GM10248 (cell line): ENCODE results near the gene MBNL3.

Source experiments
- CTCF ChIA-PET: fragments of 300-600 bp; sonication (Branson Sonifier 250); formaldehyde crosslinking; extraction: SDS; loops from one replicate; lab custom pipeline; 2021; ENCODE audit warnings: antibody characterized with exemption; lab: Yijun Ruan, JAX
- POLR2A ChIA-PET: fragments of 350-650 bp; sonication (Branson Sonifier 250); formaldehyde crosslinking; extraction: SDS; loops from one replicate; lab custom pipeline; 2020; ENCODE audit warnings: antibody characterized with exemption; lab: Yijun Ruan, JAX
- DNase-seq: peaks from one replicate; pipeline ENCODE4 v3.0.0; 2012; ENCODE audit errors: extremely low spot score
- TF ChIP-seq, protein P1 (sequence below): IDR thresholded peaks from 2 replicates; pipeline ENCODE4 v1.5.1; 2012; ENCODE audit warnings: mild to moderate bottlenecking, low read depth; ENCODE audit errors: extremely low read depth, missing control alignments, control extremely low read depth

Gene MBNL3

DNA sequence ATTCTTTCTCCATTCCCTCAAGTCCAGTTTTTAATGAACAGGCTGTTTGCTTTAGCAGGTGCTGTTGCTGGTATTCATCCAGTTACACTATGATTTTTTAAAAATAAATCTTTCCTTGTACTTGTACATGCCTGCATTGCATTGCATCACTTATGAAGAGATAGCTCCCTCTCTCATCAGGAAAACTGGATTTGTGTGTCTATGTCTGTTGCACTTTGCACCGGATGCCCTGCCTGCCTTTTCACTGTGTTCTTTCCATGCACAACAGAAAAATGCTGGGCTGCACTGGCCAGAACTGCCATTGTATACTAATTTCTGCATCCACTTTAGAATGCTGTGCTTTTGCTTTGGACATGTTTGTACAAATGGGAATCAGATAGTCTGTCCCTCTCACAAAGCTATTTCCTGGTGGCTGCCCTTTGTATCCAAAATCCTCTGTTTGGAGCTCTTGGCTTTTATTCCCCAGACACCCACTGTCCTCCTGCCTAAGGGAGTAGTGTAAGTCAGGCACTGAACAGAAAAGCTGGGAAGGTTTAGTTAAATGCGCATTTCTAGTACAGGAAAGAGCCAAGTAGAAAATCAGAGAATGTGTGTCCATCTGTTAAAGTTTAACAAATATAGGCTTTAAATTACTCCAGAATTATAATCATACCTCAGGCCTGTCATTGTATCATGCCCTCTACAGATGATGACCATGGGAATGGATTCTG is 119.1 kb downstream of the MBNL3 start:
- CTCF ChIA-PET: no interaction called here
- POLR2A ChIA-PET: no interaction called here
- TF ChIP-seq, protein P1, sequence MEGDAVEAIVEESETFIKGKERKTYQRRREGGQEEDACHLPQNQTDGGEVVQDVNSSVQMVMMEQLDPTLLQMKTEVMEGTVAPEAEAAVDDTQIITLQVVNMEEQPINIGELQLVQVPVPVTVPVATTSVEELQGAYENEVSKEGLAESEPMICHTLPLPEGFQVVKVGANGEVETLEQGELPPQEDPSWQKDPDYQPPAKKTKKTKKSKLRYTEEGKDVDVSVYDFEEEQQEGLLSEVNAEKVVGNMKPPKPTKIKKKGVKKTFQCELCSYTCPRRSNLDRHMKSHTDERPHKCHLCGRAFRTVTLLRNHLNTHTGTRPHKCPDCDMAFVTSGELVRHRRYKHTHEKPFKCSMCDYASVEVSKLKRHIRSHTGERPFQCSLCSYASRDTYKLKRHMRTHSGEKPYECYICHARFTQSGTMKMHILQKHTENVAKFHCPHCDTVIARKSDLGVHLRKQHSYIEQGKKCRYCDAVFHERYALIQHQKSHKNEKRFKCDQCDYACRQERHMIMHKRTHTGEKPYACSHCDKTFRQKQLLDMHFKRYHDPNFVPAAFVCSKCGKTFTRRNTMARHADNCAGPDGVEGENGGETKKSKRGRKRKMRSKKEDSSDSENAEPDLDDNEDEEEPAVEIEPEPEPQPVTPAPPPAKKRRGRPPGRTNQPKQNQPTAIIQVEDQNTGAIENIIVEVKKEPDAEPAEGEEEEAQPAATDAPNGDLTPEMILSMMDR: no peak
- DNase-seq: no peak

DNA sequence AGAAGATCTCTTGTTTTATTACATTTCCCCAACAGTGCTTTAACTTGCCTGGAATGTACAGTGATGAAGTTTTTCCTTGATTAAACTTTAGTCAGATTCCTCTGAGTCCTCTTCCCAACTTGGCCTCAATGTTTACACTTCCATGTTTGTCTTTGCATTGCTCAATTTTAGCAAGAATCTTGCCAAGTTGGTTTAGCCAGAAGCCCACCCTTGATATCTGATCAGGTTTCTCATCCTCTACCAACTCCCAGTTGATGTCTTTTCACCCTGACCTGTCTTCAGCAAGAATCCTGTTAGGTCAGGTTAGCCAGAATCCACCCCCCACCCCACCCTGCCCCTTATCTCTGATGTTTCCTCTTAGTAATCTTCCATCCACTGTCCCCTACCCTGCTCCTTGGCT is 120.9 kb downstream of the MBNL3 start:
- ChIA-PET CTCF (no interaction called here), POLR2A (no interaction called here)
- DNase-seq: no peak
- TF ChIP-seq, protein P1: no peak

DNA sequence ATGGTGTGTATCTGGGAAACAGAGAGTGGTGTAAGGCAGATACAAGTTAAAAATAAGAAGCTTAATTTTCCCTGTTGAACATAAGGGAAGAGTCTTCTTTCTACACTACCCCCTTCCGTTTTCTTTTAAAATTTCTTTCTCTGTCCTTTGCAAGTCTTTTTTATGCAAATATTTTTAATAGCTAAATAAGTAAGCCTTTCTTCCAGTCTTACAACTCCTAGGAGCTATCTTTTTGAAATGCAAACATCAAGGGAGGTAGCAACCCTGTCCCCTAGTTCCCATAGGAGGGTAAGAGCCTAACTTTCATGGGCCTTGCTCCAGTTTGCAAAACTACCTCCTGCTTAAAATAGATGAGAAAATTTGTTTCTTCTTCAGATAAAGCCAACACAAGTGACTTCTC is 121.5 kb downstream of the MBNL3 start:
- ChIA-PET POLR2A (no interaction called here), CTCF (no interaction called here)
- no peak for DNase-seq
- TF ChIP-seq, protein P1: no peak

DNA sequence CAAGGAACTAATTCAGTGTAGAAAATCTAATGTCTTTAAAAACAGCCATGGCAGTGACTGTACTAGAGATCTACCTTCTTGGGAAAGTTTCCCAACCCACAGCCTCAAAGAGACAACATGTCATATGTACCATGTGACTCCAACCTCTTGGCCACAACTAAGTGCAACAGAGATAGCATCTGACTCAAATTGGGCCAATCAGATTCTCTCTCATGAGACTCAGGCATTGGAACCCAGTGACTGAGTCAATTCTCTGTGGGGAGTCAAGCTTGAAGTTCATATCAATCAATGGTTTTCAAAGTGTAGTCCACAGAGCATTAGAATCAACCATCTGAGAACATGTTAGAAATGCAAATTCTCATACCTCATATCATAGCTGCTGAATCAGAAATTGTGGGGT is 123.3 kb downstream of the MBNL3 start:
- ChIA-PET CTCF (interaction anchor here (1.3 kb wide), 1 partner anchor 8 kb away, joined by 3 read pairs; no protein-coding TSS in a partner anchor), POLR2A (no interaction called here)
- DNase-seq: no peak
- TF ChIP-seq, protein P1: no peak

DNA sequence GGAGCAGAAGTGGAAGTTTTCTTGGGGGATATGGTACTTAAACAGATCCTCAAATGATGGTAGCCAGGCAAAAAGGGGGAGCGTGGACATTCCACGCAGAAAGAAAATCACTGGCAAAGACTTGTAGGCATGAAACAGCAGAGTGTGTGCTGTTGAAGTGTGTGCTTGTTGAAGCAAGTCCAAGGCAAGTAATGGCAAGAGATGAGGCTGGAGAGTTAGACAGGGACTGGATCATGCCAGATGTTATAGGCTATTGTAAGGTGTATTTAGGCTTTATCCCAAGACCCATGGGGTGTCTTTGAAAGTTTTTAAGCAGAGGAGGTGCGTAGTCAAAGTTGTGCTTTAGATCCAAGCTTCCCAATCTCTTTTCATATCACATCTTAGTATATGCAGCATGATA is 124.5 kb downstream of the MBNL3 start:
- ChIA-PET POLR2A (no interaction called here), CTCF (interaction anchor here (1.3 kb wide), 1 partner anchor 9 kb away, joined by 3 read pairs; no protein-coding TSS in a partner anchor)
- TF ChIP-seq, protein P1: no peak
- no peak for DNase-seq

DNA sequence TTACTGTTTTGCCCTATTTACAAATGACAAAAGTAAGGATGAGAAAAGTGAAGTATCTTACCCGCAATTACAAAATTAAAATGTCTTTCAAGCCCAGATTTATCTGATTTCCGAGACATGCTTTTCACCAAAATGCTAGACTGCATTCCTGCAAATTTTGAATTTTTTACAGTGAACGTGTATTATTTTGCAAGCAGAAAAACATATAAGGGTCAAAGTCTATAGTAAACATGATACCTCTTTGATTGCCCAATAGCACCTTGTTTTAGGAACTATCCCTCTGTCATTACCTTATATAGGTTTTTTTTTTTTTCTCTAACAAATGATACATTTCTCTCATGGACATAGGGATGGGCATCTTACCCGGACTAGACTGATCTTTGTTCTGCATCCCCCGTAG is 135.4 kb downstream of the MBNL3 start:
- DNase-seq: no peak
- ChIA-PET CTCF (no interaction called here), POLR2A (no interaction called here)
- TF ChIP-seq, protein P1: no peak
